HepG2 (cell line): ENCODE data around the gene EPS8. TPM values are rescaled to one million over a fixed set of nuclear protein-coding genes. Genes with fewer than 3 reads are reported as not detected.

Experiments used
- ARNT ChIP-seq: fragments of 450-650 bp; IDR thresholded peaks from 2 replicates; pipeline ENCODE4 v1.6.1; 2017
- ATAD3A ChIP-seq: sonication (generic); formaldehyde crosslinking; IDR thresholded peaks from 2 replicates; pipeline ENCODE4 v1.4.0; 2020; ENCODE audit warnings: missing genetic modification reagents
- BCL6 ChIP-seq: IDR thresholded peaks from 2 replicates; pipeline ENCODE4 v1.6.1; 2016; ENCODE audit warnings: missing genetic modification reagents, missing compliant biosample characterization
- CCAR2 ChIP-seq: fragments of 200-400 bp; formaldehyde crosslinking; optimal IDR thresholded peaks from 2 replicates; pipeline ENCODE3; 2018; ENCODE audit warnings: low read depth, mild to moderate bottlenecking, low read length, moderate library complexity
- CREB1 ChIP-seq, 2 experiments: fragments of 450-650 bp in 1 of 2; IDR thresholded peaks; 2 replicates each; pipeline ENCODE4 v1.6.1; 2016 to 2017; ENCODE audit warnings: control low read depth in 1 of 2, mild to moderate bottlenecking in 1 of 2, missing compliant biosample characterization in 1 of 2, missing genetic modification characterization in 1 of 2
- IRF2 ChIP-seq: IDR thresholded peaks from 2 replicates; pipeline ENCODE4 v1.6.1; 2018; ENCODE audit warnings: missing genetic modification reagents, missing compliant biosample characterization
- MLLT10 ChIP-seq: sonication (generic); formaldehyde crosslinking; IDR thresholded peaks from 2 replicates; pipeline ENCODE4 v1.4.0; 2020; ENCODE audit warnings: missing genetic modification reagents
- MXD4 ChIP-seq: IDR thresholded peaks from 2 replicates; pipeline ENCODE4 v1.6.1; 2016; ENCODE audit warnings: mild to moderate bottlenecking, missing biosample characterization, missing genetic modification reagents
- NCOA5 ChIP-seq: sonication (generic); formaldehyde crosslinking; IDR thresholded peaks from 2 replicates; pipeline ENCODE4 v1.4.0; 2020; ENCODE audit warnings: missing genetic modification reagents
- NKX3-1 ChIP-seq: sonication (generic); formaldehyde crosslinking; IDR thresholded peaks from 2 replicates; pipeline ENCODE4 v1.5.0; 2020; ENCODE audit warnings: missing genetic modification reagents
- NR2F1 ChIP-seq, 2 experiments: fragments of 450-650 bp in 1 of 2; formaldehyde crosslinking in 1 of 2; IDR thresholded peaks; 2 replicates each; pipeline versions ENCODE4 v1.5.0 to v1.6.1; 2016 to 2020; ENCODE audit warnings: mild to moderate bottlenecking in 1 of 2, missing compliant biosample characterization in 1 of 2, missing genetic modification reagents in 1 of 2, moderate library complexity in 1 of 2
- NR2F6 ChIP-seq, 2 experiments: IDR thresholded peaks; 2 replicates each; pipeline ENCODE4 v1.6.1; 2016; ENCODE audit warnings: antibody characterized with exemption in 1 of 2, mild to moderate bottlenecking in 1 of 2
- SAP130 ChIP-seq: IDR thresholded peaks from 2 replicates; pipeline ENCODE4 v1.6.1; 2016; ENCODE audit warnings: low read depth
- SNRNP70 ChIP-seq: fragments of 200-400 bp; formaldehyde crosslinking; IDR thresholded peaks from 2 replicates; pipeline ENCODE4 v1.6.1; 2017; ENCODE audit warnings: mild to moderate bottlenecking, low read depth, low read length, moderate library complexity
- SRSF1 ChIP-seq: fragments of 200-400 bp; formaldehyde crosslinking; optimal IDR thresholded peaks from 2 replicates; pipeline ENCODE3; 2017; ENCODE audit warnings: mild to moderate bottlenecking, low read depth, low read length, moderate library complexity
- TBX2 ChIP-seq: sonication (generic); formaldehyde crosslinking; IDR thresholded peaks from 2 replicates; pipeline ENCODE4 v1.5.0; 2020; ENCODE audit warnings: missing genetic modification reagents, mild to moderate bottlenecking, borderline replicate concordance
- XRCC5 ChIP-seq: fragments of 200-400 bp; formaldehyde crosslinking; optimal IDR thresholded peaks from 2 replicates; pipeline ENCODE3; 2017; ENCODE audit warnings: mild to moderate bottlenecking, low read length
- ZSCAN29 ChIP-seq: sonication (generic); formaldehyde crosslinking; conservative IDR thresholded peaks from 2 replicates; pipeline ENCODE4 v1.4.0; 2020; ENCODE audit warnings: mild to moderate bottlenecking, missing genetic modification reagents
- polyA plus RNA-seq, 8 experiments: library from polyadenylated mRNA; depleted of rRNA in 3 of 8; stranded (reverse) in 7 of 8; unstranded in 1 of 8; fragments of >200 nt; fragmentation: Illumina TruSeq in 4 of 8; extraction: Trizol in 4 of 8; gene quantifications; 2 replicates each; pipeline versions ENCODE4 v1.2.1 to v1.2.3, GENCODE V29; 2011 to 2016; ENCODE audit warnings: low read depth in 4 of 8, missing spikeins in 1 of 8, mixed read lengths in 1 of 8; ENCODE audit not compliant: insufficient read depth in 1 of 8
- total RNA-seq, 5 experiments: library from RNA; depleted of rRNA; stranded (reverse); fragments of >200 nt; fragmentation: Illumina TruSeq; extraction: Trizol; gene quantifications; 2 replicates each; pipeline ENCODE4 v1.2.3, GENCODE V29; 2016; ENCODE audit warnings: low read depth in 1 of 5
- TF ChIP-seq, protein P1 (sequence below): sonication (generic); formaldehyde crosslinking; IDR thresholded peaks from 2 replicates; pipeline ENCODE4; 2020; ENCODE audit warnings: missing genetic modification reagents, mild to moderate bottlenecking, borderline replicate concordance
- TF ChIP-seq, protein P2 (sequence below): IDR thresholded peaks from 2 replicates; pipeline ENCODE4 v1.4.0; 2020; ENCODE audit warnings: mild to moderate bottlenecking, missing genetic modification reagents
- TF ChIP-seq, protein P3 (sequence below): sonication (generic); formaldehyde crosslinking; IDR thresholded peaks from 2 replicates; pipeline ENCODE4 v1.4.0; 2020; ENCODE audit warnings: missing genetic modification reagents, borderline replicate concordance
- TF ChIP-seq, protein P4 (sequence below): IDR thresholded peaks from 2 replicates; pipeline ENCODE4 v1.6.1; 2012; ENCODE audit warnings: low read depth, low read length, improper control_type of control experiment

The EPS8 gene
- total and polyA plus RNA-seq, 2 of the 13 experiments (the other 11 are each of a cell fraction or from before 2014, with no cell fraction given) = 37.1 to 43.4 TPM

DNA sequence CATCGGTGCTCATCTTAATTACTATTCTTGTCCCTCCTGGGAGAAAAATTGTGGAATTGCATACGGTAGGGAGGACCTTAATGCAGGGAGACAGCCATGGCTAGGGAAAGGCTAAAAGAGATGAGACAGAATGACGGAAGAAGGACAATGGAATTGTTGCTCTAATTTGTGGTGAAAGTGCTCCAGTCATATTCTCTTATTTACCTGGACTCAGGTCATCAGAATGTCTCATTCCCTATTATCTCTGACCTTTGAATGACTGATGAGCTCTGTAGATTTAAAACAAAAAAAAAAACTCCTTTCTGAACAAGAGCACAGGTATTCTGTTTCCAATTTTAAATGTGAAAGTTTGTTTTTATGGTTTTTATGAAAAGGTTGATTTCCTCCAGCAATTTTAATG lies 8.6 kb upstream of the EPS8 start (continued):
- TF ChIP-seq, protein P1, sequence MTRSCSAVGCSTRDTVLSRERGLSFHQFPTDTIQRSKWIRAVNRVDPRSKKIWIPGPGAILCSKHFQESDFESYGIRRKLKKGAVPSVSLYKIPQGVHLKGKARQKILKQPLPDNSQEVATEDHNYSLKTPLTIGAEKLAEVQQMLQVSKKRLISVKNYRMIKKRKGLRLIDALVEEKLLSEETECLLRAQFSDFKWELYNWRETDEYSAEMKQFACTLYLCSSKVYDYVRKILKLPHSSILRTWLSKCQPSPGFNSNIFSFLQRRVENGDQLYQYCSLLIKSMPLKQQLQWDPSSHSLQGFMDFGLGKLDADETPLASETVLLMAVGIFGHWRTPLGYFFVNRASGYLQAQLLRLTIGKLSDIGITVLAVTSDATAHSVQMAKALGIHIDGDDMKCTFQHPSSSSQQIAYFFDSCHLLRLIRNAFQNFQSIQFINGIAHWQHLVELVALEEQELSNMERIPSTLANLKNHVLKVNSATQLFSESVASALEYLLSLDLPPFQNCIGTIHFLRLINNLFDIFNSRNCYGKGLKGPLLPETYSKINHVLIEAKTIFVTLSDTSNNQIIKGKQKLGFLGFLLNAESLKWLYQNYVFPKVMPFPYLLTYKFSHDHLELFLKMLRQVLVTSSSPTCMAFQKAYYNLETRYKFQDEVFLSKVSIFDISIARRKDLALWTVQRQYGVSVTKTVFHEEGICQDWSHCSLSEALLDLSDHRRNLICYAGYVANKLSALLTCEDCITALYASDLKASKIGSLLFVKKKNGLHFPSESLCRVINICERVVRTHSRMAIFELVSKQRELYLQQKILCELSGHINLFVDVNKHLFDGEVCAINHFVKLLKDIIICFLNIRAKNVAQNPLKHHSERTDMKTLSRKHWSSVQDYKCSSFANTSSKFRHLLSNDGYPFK (CRISPR knock-in tag) = no peak
- TF ChIP-seq MLLT10 (CRISPR knock-in tag) = no peak
- no peak for TF ChIP-seq NKX3-1
- no peak for TF ChIP-seq NCOA5
- TF ChIP-seq SAP130 = 0 out of 2 replicates have a peak, but pooled peaks have one; percentile 21
- TF ChIP-seq ARNT = no peak
- no peak; the same call in 1 of the 2 replicates for TF ChIP-seq NR2F6 (IDR thresholded peaks at IDR 0.05)
- 0 out of 2 replicates have a peak, but pooled peaks have one; percentile 21 for TF ChIP-seq NR2F6 (CRISPR knock-in tag; IDR thresholded peaks at IDR 0.05)
- TF ChIP-seq ZSCAN29 (CRISPR knock-in tag) = no peak
- no peak for TF ChIP-seq MXD4 (CRISPR knock-in tag)
- TF ChIP-seq TBX2 (CRISPR knock-in tag) = no peak
- TF ChIP-seq, protein P2, sequence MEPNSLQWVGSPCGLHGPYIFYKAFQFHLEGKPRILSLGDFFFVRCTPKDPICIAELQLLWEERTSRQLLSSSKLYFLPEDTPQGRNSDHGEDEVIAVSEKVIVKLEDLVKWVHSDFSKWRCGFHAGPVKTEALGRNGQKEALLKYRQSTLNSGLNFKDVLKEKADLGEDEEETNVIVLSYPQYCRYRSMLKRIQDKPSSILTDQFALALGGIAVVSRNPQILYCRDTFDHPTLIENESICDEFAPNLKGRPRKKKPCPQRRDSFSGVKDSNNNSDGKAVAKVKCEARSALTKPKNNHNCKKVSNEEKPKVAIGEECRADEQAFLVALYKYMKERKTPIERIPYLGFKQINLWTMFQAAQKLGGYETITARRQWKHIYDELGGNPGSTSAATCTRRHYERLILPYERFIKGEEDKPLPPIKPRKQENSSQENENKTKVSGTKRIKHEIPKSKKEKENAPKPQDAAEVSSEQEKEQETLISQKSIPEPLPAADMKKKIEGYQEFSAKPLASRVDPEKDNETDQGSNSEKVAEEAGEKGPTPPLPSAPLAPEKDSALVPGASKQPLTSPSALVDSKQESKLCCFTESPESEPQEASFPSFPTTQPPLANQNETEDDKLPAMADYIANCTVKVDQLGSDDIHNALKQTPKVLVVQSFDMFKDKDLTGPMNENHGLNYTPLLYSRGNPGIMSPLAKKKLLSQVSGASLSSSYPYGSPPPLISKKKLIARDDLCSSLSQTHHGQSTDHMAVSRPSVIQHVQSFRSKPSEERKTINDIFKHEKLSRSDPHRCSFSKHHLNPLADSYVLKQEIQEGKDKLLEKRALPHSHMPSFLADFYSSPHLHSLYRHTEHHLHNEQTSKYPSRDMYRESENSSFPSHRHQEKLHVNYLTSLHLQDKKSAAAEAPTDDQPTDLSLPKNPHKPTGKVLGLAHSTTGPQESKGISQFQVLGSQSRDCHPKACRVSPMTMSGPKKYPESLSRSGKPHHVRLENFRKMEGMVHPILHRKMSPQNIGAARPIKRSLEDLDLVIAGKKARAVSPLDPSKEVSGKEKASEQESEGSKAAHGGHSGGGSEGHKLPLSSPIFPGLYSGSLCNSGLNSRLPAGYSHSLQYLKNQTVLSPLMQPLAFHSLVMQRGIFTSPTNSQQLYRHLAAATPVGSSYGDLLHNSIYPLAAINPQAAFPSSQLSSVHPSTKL (CRISPR knock-in tag) = 0 out of 2 replicates have a peak, but pooled peaks have one; percentile 16
- TF ChIP-seq, protein P3, sequence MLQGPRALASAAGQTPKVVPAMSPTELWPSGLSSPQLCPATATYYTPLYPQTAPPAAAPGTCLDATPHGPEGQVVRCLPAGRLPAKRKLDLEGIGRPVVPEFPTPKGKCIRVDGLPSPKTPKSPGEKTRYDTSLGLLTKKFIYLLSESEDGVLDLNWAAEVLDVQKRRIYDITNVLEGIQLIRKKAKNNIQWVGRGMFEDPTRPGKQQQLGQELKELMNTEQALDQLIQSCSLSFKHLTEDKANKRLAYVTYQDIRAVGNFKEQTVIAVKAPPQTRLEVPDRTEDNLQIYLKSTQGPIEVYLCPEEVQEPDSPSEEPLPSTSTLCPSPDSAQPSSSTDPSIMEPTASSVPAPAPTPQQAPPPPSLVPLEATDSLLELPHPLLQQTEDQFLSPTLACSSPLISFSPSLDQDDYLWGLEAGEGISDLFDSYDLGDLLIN (CRISPR knock-in tag) = no peak
- no peak for TF ChIP-seq CCAR2
- no peak for TF ChIP-seq CREB1 (IDR thresholded peaks at IDR 0.05)
- 0 out of 2 replicates have a peak, but pooled peaks have one; percentile 23 for TF ChIP-seq CREB1 (CRISPR knock-in tag; IDR thresholded peaks at IDR 0.05)
- no peak for TF ChIP-seq IRF2 (CRISPR knock-in tag)
- TF ChIP-seq, protein P4, sequence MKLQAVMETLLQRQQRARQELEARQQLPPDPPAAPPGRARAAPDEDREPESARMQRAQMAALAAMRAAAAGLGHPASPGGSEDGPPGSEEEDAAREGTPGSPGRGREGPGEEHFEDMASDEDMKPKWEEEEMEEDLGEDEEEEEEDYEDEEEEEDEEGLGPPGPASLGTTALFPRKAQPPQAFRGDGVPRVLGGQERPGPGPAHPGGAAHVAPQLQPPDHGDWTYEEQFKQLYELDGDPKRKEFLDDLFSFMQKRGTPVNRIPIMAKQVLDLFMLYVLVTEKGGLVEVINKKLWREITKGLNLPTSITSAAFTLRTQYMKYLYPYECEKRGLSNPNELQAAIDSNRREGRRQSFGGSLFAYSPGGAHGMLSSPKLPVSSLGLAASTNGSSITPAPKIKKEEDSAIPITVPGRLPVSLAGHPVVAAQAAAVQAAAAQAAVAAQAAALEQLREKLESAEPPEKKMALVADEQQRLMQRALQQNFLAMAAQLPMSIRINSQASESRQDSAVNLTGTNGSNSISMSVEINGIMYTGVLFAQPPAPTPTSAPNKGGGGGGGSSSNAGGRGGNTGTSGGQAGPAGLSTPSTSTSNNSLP = peak; percentile 33; the same call in 1 of the 2 replicates
- no peak for TF ChIP-seq NR2F1 (CRISPR knock-in tag; IDR thresholded peaks at IDR 0.05)
- no peak for TF ChIP-seq BCL6 (CRISPR knock-in tag)
- TF ChIP-seq XRCC5 = no peak
- TF ChIP-seq SRSF1 = no peak
- no peak for TF ChIP-seq ATAD3A (CRISPR knock-in tag)
- TF ChIP-seq SNRNP70 = no peak
